IPS DF 6.9 (cell line): Measurements from ENCODE around the gene SF3A2.
"Not testable (repeated sequence)": the region's sequence is repeated elsewhere in the genome, so short reads cannot be mapped to it uniquely, and the experiment has no call there.

Experiments
- DNase-seq: peaks from one replicate; pipeline ENCODE4 v3.0.0-alpha.2; 2013; ENCODE audit warnings: low read depth, low spot score
- H3K27ac ChIP-seq: one replicate; pipeline ENCODE4 v1.5.1; 2013; ENCODE audit warnings: low read length, control low read depth
- H3K27me3 ChIP-seq: 2 replicates; pipeline ENCODE4 v1.6.1; 2013; ENCODE audit warnings: mild to moderate bottlenecking, low read length; ENCODE audit not compliant: control insufficient read depth, insufficient read depth
- H3K36me3 ChIP-seq: 2 replicates; pipeline ENCODE4 v1.6.1; 2013; ENCODE audit warnings: low read length; ENCODE audit not compliant: control insufficient read depth, insufficient read depth
- H3K4me1 ChIP-seq: 2 replicates; pipeline ENCODE4 v1.6.1; 2013; ENCODE audit warnings: low read length; ENCODE audit not compliant: control insufficient read depth, insufficient read depth
- H3K4me3 ChIP-seq: 2 replicates; pipeline ENCODE4 v1.5.1; 2013; ENCODE audit warnings: mild to moderate bottlenecking, low read length
- H3K9me3 ChIP-seq: 2 replicates; pipeline ENCODE4 v1.6.1; 2013; ENCODE audit warnings: low read length, inconsistent platforms; ENCODE audit not compliant: control insufficient read depth, insufficient read depth
- WGBS: extraction: QIAGEN DNeasy Blood & Tissue Kit; methylation state at CpG from one replicate; pipeline ENCODE4 v1.1.7; 2013; ENCODE audit warnings: mixed read lengths, missing lambda C conversion rate; ENCODE audit not compliant: insufficient read length, insufficient coverage; 5-methylcytosine and 5-hydroxymethylcytosine counted together

Gene SF3A2

DNA sequence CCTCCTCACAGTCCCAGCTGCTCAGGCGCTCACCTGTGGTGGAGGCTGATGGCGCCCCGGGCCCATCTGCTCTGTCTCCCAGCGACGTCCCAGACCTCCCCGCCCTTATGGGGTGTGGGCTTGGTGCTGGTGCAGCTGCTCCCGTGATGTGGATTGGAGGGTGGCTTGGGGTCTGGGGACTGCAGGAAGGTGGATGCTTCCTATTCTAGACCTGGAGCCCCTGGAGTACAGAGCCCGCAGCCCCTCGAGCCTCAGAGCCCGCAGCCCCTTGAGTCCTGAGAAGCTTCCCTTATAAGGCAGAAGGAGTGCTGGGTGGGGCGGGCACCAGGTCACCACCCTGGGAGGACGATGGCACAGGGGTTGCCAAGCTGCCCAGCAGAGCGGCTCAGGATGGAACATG, 41.3 kb upstream of the SF3A2 start:
- no peak for DNase-seq
- no peak overlapping the region for H3K27ac ChIP-seq
- no peak overlapping the region for H3K4me3 ChIP-seq
- H3K9me3 ChIP-seq = no peaks in the 10 kb centered on the region
- no peaks in the 10 kb centered on the region for H3K27me3 ChIP-seq
- WGBS = no CpG with 5 or more reads among the region's 13 CpGs
- H3K36me3 ChIP-seq = peaks cover 25% of the 10 kb centered on the region
- H3K4me1 ChIP-seq = no peaks in the 10 kb centered on the region

DNA sequence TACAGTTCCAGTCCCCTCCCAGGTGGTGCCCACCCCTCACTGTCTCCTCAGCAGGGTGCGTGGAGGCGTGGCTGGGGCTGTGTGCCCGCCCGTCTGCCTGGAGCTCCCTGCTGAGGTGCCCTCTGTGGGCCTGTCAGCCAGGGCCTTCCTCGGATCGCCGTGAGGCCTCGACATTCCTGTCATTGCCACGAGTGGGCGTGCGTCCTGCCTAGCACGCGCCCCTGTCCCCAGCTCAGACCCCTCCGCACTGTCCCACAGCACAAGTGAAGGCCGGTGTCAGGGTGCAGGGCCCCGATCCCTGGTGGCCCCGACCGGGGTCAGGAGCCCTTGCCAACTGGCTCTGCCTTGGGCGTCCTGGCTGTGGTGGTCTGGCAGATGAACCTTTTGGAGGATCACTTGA, 40.7 kb upstream of the SF3A2 start:
- DNase-seq = no peak
- H3K36me3 ChIP-seq = peaks cover 26% of the 10 kb centered on the region
- no peaks in the 10 kb centered on the region for H3K4me1 ChIP-seq
- no peaks in the 10 kb centered on the region for H3K27me3 ChIP-seq
- no peaks in the 10 kb centered on the region for H3K9me3 ChIP-seq
- no peak overlapping the region for H3K27ac ChIP-seq
- no CpG with 5 or more reads among the region's 19 CpGs for WGBS
- H3K4me3 ChIP-seq = no peak overlapping the region

DNA sequence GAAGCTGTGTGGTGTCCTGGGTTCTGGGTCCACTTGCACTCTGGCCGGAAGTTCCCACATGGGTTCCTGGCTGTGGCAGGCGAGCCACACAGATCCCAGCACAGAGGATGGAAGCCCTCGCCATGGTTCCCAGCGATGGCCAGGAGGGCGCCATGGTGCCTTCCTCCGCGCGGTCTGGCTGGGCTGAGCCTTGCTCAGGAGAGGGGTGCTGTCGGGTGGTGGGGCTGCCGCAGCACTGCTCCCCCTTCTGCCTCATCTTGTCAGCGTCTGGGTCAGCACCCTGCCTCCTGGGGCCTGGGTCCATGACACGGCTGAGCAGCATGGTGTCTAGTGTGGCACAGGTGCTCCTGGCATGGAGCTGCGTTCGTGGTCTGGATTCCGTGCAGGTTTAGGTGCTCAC, 39.4 kb upstream of the SF3A2 start:
- no peak overlapping the region for H3K4me3 ChIP-seq
- H3K27ac ChIP-seq = no peak overlapping the region
- peaks cover 15% of the 10 kb centered on the region for H3K36me3 ChIP-seq
- H3K4me1 ChIP-seq = no peaks in the 10 kb centered on the region
- DNase-seq = no peak
- no CpG with 5 or more reads among the region's 15 CpGs for WGBS
- no peaks in the 10 kb centered on the region for H3K9me3 ChIP-seq
- no peaks in the 10 kb centered on the region for H3K27me3 ChIP-seq

DNA sequence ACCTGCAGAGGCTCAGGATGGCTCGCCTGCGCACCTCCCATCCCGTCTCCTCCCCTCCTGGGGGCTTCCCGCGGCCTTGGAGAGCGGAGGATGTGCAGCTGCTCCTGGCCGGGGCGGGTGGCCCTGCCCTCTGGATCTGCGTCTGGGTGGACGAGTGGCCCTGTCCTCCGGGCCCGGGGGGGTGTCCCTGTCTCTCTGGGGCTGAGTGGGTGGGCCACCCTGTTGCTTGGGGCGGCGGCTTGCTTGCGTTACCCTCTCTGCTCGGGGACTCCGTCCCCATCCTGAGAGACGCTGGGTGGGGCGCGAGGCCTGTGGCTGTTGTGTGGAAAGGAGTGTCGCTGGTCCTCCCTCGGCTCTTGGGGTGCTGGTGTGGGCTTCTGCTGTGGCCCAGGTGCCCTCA, 38.3 kb upstream of the SF3A2 start:
- Histone ChIP-seq H3K9me3 (no peaks in the 10 kb centered on the region), H3K4me3 (no peak overlapping the region), H3K27ac (no peak overlapping the region), H3K27me3 (no peaks in the 10 kb centered on the region), H3K4me1 (no peaks in the 10 kb centered on the region), H3K36me3 (peaks cover 20% of the 10 kb centered on the region)
- no peak for DNase-seq
- WGBS = no CpG with 5 or more reads among the region's 22 CpGs

DNA sequence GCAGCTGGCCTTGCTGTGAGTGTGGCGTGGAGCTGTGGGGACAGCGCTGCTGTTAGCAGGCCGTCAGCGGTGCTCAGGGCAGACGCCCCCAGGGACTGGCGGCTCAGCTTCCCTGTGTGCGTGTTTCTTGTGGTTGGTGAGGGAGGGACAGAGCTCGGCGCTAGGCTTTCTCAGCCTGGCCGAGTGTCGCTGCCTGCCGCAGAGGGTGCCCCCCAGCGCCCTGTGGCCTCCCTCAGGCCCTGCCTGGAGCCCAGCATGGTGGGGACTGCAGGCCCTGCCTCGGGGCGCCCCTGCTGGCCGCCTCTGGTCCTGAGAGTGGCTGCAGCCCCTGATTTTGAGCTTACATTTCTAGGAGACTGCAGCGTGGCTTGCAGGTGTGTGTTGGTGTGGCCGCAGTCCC, 37.4 kb upstream of the SF3A2 start:
- Histone ChIP-seq H3K27ac (no peak overlapping the region), H3K4me1 (no peaks in the 10 kb centered on the region), H3K9me3 (no peaks in the 10 kb centered on the region), H3K27me3 (no peaks in the 10 kb centered on the region), H3K36me3 (peaks cover 19% of the 10 kb centered on the region), H3K4me3 (no peak overlapping the region)
- DNase-seq = no peak
- WGBS = no CpG with 5 or more reads among the region's 18 CpGs

DNA sequence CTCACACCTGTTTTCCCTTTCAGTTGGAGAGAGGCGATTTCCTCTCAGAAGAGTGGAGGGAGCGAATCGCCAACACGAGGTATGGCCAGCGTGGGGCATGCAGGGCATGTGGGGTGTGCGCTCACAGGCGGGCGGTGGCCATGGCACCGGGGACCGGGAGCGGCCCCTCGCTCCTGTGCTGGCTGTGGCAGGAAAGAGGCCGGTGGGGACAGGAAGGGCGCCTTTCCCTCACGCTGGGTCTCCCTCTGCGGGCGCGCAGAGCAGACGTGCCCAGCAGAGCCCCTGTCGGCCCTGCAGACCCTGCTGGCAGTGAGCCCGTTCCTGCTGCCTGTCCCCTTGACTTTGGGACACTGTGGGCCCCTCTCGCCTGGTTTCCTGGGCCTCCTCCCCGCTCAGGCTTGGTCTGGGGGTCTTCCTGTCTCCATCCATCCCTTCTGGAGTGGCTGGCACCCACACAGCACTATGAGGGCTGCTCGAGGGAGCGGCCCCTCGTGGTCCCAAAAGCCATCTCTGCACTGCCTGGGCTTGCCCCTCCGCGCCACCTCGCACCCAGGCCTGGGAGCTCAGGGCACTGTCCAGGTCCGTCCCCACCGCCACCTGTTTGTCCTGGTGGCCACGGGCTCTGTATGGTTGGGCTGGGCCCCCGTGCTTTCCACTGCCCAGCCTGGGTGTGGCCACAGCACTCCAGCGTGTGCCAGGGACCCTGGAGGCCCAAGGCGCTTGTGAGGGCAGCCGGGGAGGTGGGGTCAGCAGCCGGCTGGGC, 36.6 kb upstream of the SF3A2 start:
- Histone ChIP-seq H3K4me3 (no peak overlapping the region), H3K27ac (no peak overlapping the region), H3K27me3 (no peaks in the 10 kb centered on the region), H3K9me3 (no peaks in the 10 kb centered on the region), H3K4me1 (no peaks in the 10 kb centered on the region), H3K36me3 (peaks cover 19% of the 10 kb centered on the region)
- no peak for DNase-seq
- WGBS = no CpG with 5 or more reads among the region's 37 CpGs

DNA sequence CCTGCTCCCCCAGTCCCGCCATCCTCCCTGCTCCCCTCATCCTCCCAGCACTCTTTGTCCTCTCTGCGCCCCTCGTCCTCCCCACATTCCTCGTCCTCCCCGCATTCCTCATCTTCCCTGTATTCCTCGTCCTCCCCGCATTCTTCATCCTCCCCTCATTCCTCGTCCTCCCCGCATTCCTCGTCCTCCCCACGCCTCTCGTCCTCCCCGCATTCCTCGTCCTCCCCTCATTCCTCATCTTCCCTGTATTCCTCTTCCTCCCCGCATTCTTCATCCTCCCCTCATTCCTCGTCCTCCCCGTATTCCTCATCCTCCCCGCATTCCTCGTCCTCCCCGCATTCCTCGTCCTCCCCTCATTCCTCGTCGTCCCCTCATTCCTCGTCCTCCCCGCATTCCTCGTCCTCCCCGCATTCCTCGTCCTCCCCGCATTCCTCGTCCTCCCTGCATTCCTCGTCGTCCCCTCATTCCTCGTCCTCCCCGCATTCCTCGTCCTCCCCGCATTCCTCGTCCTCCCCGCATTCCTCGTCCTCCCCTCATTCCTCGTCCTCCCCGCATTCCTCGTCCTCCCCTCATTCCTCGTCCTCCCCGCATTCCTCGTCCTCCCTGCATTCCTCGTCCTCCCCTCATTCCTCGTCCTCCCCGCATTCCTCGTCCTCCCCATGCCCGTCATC, 35.9 kb upstream of the SF3A2 start:
- not testable (repeated sequence) for H3K4me3 ChIP-seq, H3K9me3 ChIP-seq, H3K27ac ChIP-seq, DNase-seq, H3K27me3 ChIP-seq, H3K4me1 ChIP-seq
- H3K36me3 ChIP-seq = peaks cover 16% of the 10 kb centered on the region
- over 99% methylated on average over 45 of the region's 50 CpGs for WGBS

DNA sequence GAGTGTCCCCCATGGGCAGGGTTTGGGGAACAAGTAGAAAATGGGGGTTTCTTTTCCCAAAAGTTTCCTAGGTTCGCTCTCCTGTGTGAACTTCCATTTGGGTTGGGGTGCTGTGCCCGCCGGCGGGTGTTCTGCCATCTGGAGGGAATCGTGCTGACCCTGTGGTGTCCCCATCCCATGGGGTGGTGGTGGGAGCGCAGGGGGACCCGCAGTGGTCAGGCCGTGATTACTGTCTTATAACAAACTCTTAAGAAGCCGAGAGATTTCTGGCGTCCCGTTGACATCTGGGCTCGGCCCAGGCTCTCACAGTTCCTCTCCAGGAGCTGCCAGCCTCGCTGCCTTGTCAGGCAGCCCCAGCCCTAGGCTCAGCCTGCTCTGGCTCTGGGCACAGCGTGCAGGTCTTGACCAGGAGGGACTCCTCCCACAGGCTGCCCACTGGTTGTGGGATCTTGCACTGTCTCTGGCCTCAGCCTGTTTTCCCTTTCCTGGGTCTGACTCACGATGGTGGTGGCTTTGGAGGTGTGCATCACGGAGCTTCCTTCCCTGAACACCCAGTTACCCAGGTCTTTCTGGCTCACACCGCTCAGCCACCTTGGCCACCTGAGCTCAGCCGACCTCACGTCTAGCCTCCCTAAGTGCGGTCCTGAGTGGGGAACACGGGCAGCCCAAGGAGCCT, 35.0 kb upstream of the SF3A2 start:
- WGBS = no CpG with 5 or more reads among the region's 21 CpGs
- H3K9me3 ChIP-seq = no peaks in the 10 kb centered on the region
- H3K27me3 ChIP-seq = no peaks in the 10 kb centered on the region
- no peak for DNase-seq
- no peak overlapping the region for H3K27ac ChIP-seq
- no peaks in the 10 kb centered on the region for H3K4me1 ChIP-seq
- H3K36me3 ChIP-seq = peaks cover 16% of the 10 kb centered on the region
- no peak overlapping the region for H3K4me3 ChIP-seq

DNA sequence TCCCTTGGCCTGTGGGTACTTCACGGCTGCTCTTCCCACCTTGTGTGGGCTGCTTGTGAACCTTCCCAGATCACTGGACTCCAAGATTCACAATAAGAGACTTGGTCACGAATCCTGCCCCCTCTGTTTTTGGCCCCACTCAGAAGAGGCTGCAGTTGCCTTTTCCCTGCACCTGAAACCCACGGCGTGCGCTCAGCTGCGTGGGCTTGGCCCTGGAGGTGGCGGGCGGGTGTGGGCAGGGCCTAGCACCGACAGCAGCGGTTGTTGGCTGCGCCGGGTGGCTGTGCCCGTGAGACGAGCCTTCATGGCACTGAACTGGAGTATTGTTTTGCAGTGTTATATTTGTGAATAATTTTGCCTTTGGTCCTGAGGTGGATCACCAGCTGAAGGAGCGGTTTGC, 34.3 kb upstream of the SF3A2 start:
- WGBS = no CpG with 5 or more reads among the region's 15 CpGs

DNA sequence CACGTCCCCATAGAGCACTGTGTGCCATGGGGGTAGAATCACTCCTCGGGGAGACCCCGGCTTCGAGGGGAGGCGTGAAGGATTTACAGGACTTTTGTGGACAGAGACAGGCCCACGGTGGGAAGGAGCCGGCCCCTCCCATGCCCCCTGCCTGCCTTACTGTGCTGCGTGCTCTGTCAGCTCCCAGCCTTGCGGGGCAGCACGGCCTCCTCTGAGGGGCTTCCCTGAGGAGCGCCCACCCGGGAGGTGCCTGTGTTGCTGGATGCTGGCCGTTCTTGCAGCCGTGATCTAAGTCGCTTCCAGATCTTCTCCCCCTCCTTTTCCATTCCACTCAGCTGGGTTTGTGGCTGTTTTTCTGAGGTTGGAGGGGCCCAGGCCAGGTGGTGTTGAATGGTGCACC, 29.6 kb upstream of the SF3A2 start:
- H3K4me1 ChIP-seq = no peaks in the 10 kb centered on the region; the same call in 1 of the 2 replicates
- no peaks in the 10 kb centered on the region for H3K27me3 ChIP-seq
- WGBS = no CpG with 5 or more reads among the region's 15 CpGs
- peaks cover 26% of the 10 kb centered on the region for H3K36me3 ChIP-seq
- DNase-seq = no peak
- H3K9me3 ChIP-seq = no peaks in the 10 kb centered on the region
- H3K27ac ChIP-seq = no peak overlapping the region
- H3K4me3 ChIP-seq = no peak overlapping the region

More for the DNA sequence above, 34.3 kb upstream of the SF3A2 start:
- Histone ChIP-seq H3K4me3 (no peak overlapping the region), H3K4me1 (no peaks in the 10 kb centered on the region), H3K27ac (no peak overlapping the region), H3K36me3 (peaks cover 16% of the 10 kb centered on the region), H3K9me3 (no peaks in the 10 kb centered on the region), H3K27me3 (no peaks in the 10 kb centered on the region)
- no peak for DNase-seq
